CD4-positive, alpha-beta T cell treated with Interleukin-6 at 100 ng/mL for 8 hours (primary cell): Measurements from ENCODE around the gene THRSP.
"Not testable (repeated sequence)": the region's sequence is repeated elsewhere in the genome, so short reads cannot be mapped to it uniquely, and the experiment has no call there.

Source experiments
- DNase-seq: peaks from one replicate; pipeline ENCODE4 v3.0.0-alpha.2; 2020; ENCODE audit warnings: mixed read lengths, low spot score

Gene THRSP

GRCh38 chr11:78039391-78039918 lies 24.2 kb upstream of the THRSP start:
- no peak for DNase-seq

GRCh38 chr11:78039919-78040671 lies 23.6 kb upstream of the THRSP start:
- DNase-seq: no peak

GRCh38 chr11:78040691-78041379 lies 22.8 kb upstream of the THRSP start:
- DNase-seq: no peak

GRCh38 chr11:78041380-78041719 lies 22.3 kb upstream of the THRSP start:
- not testable (repeated sequence) for DNase-seq

GRCh38 chr11:78041843-78042440 lies 21.7 kb upstream of the THRSP start:
- DNase-seq: no peak

- no peak for DNase-seq
Measured at GRCh38 chr11:78044706-78045105, 19.0 kb upstream of the THRSP start.

GRCh38 chr11:78045851-78046485 lies 17.7 kb upstream of the THRSP start:
- DNase-seq: peak; percentile 71

GRCh38 chr11:78046486-78046854 lies 17.2 kb upstream of the THRSP start:
- no peak for DNase-seq

- DNase-seq: no peak
Measured at GRCh38 chr11:78048561-78048960, 15.1 kb upstream of the THRSP start.

GRCh38 chr11:78049348-78049747 lies 14.3 kb upstream of the THRSP start:
- DNase-seq: no peak

GRCh38 chr11:78050964-78051831 lies 12.5 kb upstream of the THRSP start:
- no peak for DNase-seq

- DNase-seq: no peak
Measured at GRCh38 chr11:78054971-78055370, 8.7 kb upstream of the THRSP start.

GRCh38 chr11:78056093-78056492 lies 7.6 kb upstream of the THRSP start:
- DNase-seq: no peak

GRCh38 chr11:78057462-78058055 lies 6.1 kb upstream of the THRSP start:
- DNase-seq: no peak

- DNase-seq: not testable (repeated sequence)
Measured at GRCh38 chr11:78059749-78060328, 3.8 kb upstream of the THRSP start.

- DNase-seq: no peak
Measured at GRCh38 chr11:78060533-78060932, 3.1 kb upstream of the THRSP start.

GRCh38 chr11:78061088-78061920 lies 2.4 kb upstream of the THRSP start:
- no peak for DNase-seq

- DNase-seq: no peak
Measured at GRCh38 chr11:78061921-78062311, 1.7 kb upstream of the THRSP start.

GRCh38 chr11:78062671-78063070 lies 990 bp upstream of the THRSP start:
- no peak for DNase-seq

- no peak for DNase-seq
Measured at GRCh38 chr11:78065203-78065602, 1.5 kb downstream of the THRSP start.
